ENCODE results near the gene VTI1A. TPM values are rescaled to one million over a fixed set of nuclear protein-coding genes. Genes with fewer than 3 reads are reported as not detected.

Gene VTI1A
- total and polyA plus RNA-seq, 2 of the 8 experiments (the other 6 are each of a cell fraction or from before 2014, with no cell fraction given) = 6.0 to 20.0 TPM

DNA sequence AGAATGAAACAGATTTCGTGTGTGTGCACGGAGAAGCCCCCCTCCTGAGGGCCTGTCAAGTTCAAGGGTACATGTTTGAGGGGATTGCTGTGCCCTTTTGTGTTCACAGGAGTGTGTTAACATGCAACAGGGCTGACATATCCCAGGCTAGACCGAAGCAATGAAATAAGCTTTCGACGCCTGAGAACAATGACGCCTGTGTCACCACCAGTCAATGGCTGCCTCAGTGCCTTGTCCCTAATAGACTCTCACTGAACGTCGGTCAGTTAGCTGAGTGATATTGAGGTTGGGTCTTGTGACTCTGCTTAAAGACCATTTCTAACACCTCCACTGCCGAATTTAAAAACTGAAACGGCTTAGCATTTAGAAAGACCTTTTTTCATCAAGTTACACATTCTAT, 327.8 kb downstream of the VTI1A start:
- Histone ChIP-seq H3K79me2 (ENCODE audit: control insufficient read depth in 1 of 2, insufficient read depth in 2 of 2, low read length in 2 of 2) (no peaks in the 10 kb centered on the region), H3K36me3 (ENCODE audit: control insufficient read depth in 2 of 4, insufficient read depth in 4 of 4, low read length in 3 of 4) (no peaks in the 10 kb centered on the region), H3K4me2 (ENCODE audit: insufficient read depth in 1 of 2, low read depth in 2 of 2, low read length in 2 of 2) (no peak overlapping the region), H2AK5ac (ENCODE audit: low read depth, low read length) (peak overlapping the region; percentile 85; the same call in 1 of the 2 replicates), H3K18ac (ENCODE audit: extremely low read depth, low read length) (no peak overlapping the region), H3K9ac (replicated peaks in 1 of 4; ENCODE audit: extremely low read depth in 1 of 4, low read depth in 3 of 4, low read length in 3 of 4) (no peak overlapping the region), H3K4ac (replicated peaks; ENCODE audit: insufficient read length, low read depth, low read length) (no peak overlapping the region), H4K20me1 (replicated peaks in 1 of 2; ENCODE audit: control insufficient read depth in 1 of 2, insufficient read depth in 2 of 2, low read length in 2 of 2) (no peaks in the 10 kb centered on the region), H3K14ac (ENCODE audit: insufficient read length) (no peak overlapping the region), H2BK120ac (replicated peaks; ENCODE audit: low read depth, low read length) (no peak overlapping the region), H3K27me3 (replicated peaks in 1 of 4; ENCODE audit: control insufficient read depth in 3 of 4, extremely low read depth in 1 of 4, insufficient read depth in 3 of 4, low read length in 3 of 4) (no peaks in the 10 kb centered on the region), H3K23ac (ENCODE audit: insufficient read length) (no peak overlapping the region), H2AFZ (ENCODE audit: low read length) (no peak overlapping the region), H2BK12ac (ENCODE audit: low read depth, low read length) (no peak overlapping the region), H3K79me1 (ENCODE audit: low read depth, low read length) (no peaks in the 10 kb centered on the region), H3K4me3 (ENCODE audit: extremely low read depth in 1 of 4, insufficient read depth in 2 of 4, low read depth in 3 of 4, low read length in 4 of 4) (no peak overlapping the region), H4K8ac (ENCODE audit: extremely low read depth, insufficient read depth, low read length) (no peak overlapping the region), H3K56ac (replicated peaks; ENCODE audit: insufficient read length, low read depth, low read length) (no peak overlapping the region), H4K5ac (ENCODE audit: insufficient read length, low read depth, low read length) (no peak overlapping the region), H3K27ac (ENCODE audit: low read depth, low read length) (no peak overlapping the region), H3K4me1 (replicated peaks in 1 of 4; ENCODE audit: control insufficient read depth in 3 of 4, insufficient read depth in 4 of 4, low read length in 3 of 4) (peaks cover 0 to 6% (median 1%) of the 10 kb centered on the region in 4 experiments; a peak in 3 of 7 replicates), H4K91ac (replicated peaks; ENCODE audit: insufficient read length, low read length) (no peak overlapping the region), H3K9me3 (ENCODE audit: insufficient read depth in 2 of 2, low read depth in 1 of 2, low read length in 1 of 2) (no peaks in the 10 kb centered on the region), H3K23me2 (ENCODE audit: low read depth, low read length) (no peaks in the 10 kb centered on the region), H2BK20ac (ENCODE audit: low read length) (no peak overlapping the region), H2BK5ac (ENCODE audit: low read depth, low read length) (no peak overlapping the region), H2BK15ac (ENCODE audit: low read length) (no peak overlapping the region; the same call in 1 of the 2 replicates)
- DNase-seq (ENCODE audit: low read depth in 1 of 2, low spot score in 2 of 2) = no peak
- POLR2A ChIA-PET (ENCODE audit: partially characterized antibody) = no interaction called here
- FAIRE-seq = no peak
- WGBS, 2 experiments (ENCODE audit: extremely low coverage in 1 of 2, insufficient coverage in 1 of 2, insufficient read length in 1 of 2, insufficient replicate concordance in 2 of 2, low coverage in 1 of 2, low lambda C conversion rate in 2 of 2, missing lambda C conversion rate in 1 of 2) = 90% methylated on average over 10 of the region's 10 CpGs; no CpG with 5 or more reads in 1 of the 2 experiments
- CTCF ChIA-PET (ENCODE audit: partially characterized antibody) = interaction anchor here (0.7 to 2.6 kb wide), 3 partner anchors 13 to 33 kb away, joined by 3 to 9 read pairs (median 7); no protein-coding TSS in a partner anchor
- TF ChIP-seq RBBP5 (IDR thresholded peaks at IDR 0.05; ENCODE audit: borderline replicate concordance, low read depth, low read length) (no peak), SIRT6 (IDR thresholded peaks at IDR 0.05; ENCODE audit: low read length) (no peak), SUZ12 (IDR thresholded peaks at IDR 0.05; ENCODE audit: low read length) (no peak), BRCA1 (IDR thresholded peaks at IDR 0.05; ENCODE audit: low read depth, low read length) (no peak), RFX5 (IDR thresholded peaks at IDR 0.05; ENCODE audit: borderline replicate concordance, low read depth, low read length) (no peak), SIX5 (IDR thresholded peaks at IDR 0.05; ENCODE audit: low read depth, low read length) (no peak), CEBPB (IDR thresholded peaks at IDR 0.05; ENCODE audit: low read depth, low read length) (no peak), POLR2AphosphoS5 (IDR thresholded peaks at IDR 0.05; ENCODE audit: low read depth, low read length) (no peak), KDM5A (IDR thresholded peaks at IDR 0.05; ENCODE audit: low read length) (no peak)
- TF ChIP-seq, protein P1, sequence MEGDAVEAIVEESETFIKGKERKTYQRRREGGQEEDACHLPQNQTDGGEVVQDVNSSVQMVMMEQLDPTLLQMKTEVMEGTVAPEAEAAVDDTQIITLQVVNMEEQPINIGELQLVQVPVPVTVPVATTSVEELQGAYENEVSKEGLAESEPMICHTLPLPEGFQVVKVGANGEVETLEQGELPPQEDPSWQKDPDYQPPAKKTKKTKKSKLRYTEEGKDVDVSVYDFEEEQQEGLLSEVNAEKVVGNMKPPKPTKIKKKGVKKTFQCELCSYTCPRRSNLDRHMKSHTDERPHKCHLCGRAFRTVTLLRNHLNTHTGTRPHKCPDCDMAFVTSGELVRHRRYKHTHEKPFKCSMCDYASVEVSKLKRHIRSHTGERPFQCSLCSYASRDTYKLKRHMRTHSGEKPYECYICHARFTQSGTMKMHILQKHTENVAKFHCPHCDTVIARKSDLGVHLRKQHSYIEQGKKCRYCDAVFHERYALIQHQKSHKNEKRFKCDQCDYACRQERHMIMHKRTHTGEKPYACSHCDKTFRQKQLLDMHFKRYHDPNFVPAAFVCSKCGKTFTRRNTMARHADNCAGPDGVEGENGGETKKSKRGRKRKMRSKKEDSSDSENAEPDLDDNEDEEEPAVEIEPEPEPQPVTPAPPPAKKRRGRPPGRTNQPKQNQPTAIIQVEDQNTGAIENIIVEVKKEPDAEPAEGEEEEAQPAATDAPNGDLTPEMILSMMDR (IDR thresholded peaks at IDR 0.05; ENCODE audit: control extremely low read depth in 1 of 3, insufficient read depth in 1 of 3, low read depth in 1 of 3, low read length in 3 of 3) = no peak
